Hindlimb muscle (tissue), 1 donor: ENCODE data around the gene CD164. TPM values are rescaled to one million over a fixed set of nuclear protein-coding genes. Genes with fewer than 3 reads are reported as not detected.

Experiments used
- DNase-seq: peaks from one replicate; pipeline ENCODE4 v3.0.0-alpha.2; 2013
- polyA plus RNA-seq: library from polyadenylated mRNA; unstranded; fragments of 120-200 nt; gene quantifications from one replicate; pipeline ENCODE4 v1.2.1, GENCODE V29; 2013; ENCODE audit not compliant: insufficient read length

The CD164 gene
- 220 TPM for polyA plus RNA-seq

DNA sequence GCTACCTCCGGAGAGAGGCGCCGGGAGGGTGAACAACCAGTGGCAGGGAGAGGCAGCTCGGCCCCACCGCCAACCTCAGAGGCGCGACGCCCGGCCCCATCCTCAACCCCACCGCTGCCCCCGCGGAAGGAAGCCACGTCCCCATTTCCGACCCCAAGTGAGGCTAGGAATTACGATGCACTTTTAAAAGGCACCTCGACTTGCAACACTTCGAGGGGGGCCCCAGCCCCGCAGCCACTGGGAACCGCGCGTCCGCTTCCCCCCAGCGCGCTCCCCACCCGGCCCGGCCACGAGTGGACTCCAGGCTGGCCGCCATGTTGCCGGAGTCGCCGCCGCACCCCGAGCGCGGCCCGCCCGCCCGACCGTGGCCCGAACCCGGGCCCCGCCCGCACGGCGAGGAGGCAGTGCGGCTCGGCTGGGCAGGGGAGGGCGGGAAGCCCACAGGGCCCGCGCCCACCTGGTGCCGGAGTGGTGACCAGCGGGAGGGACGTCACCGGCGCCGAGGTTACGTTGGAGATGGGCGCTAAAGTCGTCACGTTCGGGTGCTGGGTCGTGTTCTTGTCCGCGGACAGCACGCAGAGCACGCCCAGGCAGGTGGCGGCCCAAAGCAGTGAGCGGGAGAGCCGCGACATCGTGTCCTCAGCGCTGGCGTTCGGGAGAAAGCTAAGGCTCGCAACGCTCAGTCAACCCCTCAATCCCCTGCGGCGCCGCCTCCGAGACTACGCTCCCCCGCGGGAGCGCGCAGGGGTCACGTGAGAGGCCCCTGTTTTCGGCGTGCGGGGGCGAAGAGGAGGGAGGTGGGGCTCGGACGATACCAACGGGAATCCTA lies at the start of gene CD164:
Gene CD164, minus strand, starts transcription at position 721 of the 829 bp plus-strand sequence. Its CDS starts 89 bp downstream, at position 632.
- DNase-seq = peak; percentile 96

GRCh38 chr6:109429496-109429895 lies 47.2 kb upstream of the CD164 start:
- no peak for DNase-seq

DNA sequence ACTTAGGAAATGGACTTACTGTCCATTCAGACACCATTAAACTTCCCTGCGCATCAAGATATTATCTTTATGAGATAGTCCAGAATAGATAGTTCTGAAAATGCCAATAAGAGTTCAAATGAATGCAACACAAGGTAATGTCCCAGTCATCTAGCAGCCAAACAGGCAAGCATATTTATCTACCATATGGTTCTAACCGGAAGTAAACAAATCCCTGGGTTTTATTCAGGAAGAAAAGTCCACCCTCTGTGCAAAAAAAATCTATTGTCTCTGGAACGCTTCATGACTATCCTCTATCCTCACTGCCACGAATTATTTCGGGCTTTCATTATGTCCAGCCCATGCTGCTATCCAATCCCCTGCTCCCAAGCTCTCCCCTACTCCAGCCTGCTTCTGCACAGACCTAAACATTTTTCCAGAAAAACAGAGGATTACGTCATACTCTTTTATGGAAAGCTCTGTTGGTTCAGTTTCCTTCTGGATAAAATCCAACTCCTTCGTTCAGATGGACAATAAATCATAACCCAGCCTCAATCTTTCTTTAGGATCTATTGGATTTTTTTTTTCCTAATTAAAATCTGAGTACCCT lies 46.7 kb upstream of the CD164 start:
- peak; percentile 80 for DNase-seq

DNA sequence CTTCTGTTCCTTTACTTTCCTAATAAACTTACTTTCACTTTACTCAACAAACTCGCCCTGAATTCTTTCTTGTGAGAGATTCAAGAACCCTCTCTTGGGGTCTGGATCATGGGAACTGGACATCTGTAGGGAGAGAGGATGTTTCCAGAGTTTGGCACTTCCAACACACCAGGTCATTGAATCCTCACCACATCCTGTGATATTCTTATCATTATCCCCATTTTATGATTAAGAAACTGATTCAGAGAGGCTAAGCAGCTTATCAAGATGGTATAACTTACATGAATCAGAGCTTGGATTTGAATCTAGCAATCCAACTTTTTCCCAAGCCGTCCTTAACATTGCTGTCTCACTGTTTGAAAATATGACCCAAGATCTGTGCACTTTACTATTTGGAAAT lies 42.7 kb upstream of the CD164 start:
- DNase-seq = no peak

- no peak for DNase-seq
Measured at GRCh38 chr6:109421184-109421583, 38.9 kb upstream of the CD164 start.

GRCh38 chr6:109420751-109421150 lies 38.5 kb upstream of the CD164 start:
- no peak for DNase-seq

GRCh38 chr6:109417646-109418045 lies 35.4 kb upstream of the CD164 start:
- no peak for DNase-seq

DNA sequence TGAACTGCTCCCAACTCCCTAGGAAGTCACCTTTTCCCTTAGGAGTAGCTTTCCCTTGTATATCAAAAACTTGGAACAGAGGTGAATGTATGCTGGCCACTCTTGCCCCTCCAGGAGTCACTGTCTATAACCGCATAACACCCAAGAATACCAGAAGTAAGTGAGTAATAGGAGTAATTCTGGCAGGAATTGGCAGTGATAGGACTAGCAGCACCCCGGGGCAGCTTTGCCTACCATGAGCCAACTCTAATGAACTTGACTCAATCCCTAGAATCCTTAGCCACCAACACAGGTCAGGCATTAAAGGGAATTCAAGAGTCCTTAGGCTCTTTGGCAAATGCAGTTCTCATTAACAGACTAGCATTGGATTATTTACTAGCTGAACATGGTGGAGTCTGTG lies 28.8 kb upstream of the CD164 start:
- no peak for DNase-seq

DNA sequence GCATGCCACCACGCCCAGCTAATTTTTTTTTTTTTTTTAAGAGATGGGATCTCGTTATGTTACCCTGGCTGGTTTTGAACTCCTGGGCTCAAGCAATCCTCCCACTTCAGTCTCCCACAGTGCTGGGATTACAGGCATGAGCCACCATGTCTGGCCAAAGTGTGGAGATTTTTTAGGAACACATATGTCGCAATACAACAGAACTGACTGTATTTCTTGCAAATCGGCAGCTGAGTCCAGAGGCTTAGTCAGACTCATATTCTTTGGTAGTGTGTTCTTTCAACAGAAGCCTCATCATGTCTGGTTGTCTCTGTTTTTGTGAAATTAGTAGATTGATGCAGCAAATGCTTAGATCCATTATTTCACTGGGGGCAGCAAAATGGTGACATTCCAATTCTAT lies 23.9 kb upstream of the CD164 start:
- no peak for DNase-seq

- DNase-seq = no peak
Measured at GRCh38 chr6:109397020-109397419, 14.8 kb upstream of the CD164 start.

DNA sequence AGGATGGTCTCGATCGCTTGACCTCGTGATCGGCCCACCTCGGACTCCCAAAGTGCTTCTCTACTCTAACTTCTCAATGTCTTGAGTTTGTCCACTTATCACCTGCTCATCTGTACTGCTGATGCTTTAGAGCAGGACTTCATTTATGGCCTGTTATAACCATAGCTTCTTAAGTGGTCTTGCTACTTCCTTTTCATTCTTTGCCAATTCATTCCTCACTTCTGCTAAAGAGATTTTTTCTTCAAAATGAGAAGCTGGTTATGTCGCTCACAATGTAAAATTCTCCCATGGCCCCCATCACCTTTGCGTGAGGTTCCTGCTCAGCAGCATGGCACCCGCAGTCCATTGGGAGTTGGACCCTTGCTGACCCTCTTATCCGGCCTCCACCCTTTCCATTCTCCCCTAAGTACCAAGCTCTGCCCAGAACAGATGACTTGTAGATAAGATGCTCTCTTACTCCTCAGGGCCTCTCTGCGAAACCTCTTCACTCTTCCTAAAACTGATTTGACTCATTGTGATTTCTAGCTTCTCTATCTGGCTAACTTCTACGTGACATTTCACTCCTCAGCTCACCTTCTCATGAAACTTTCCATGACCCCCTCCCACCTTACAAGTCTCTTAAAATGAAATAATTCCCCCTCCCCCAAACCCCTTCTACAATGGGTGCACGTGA lies 13.9 kb upstream of the CD164 start:
- DNase-seq = no peak

DNA sequence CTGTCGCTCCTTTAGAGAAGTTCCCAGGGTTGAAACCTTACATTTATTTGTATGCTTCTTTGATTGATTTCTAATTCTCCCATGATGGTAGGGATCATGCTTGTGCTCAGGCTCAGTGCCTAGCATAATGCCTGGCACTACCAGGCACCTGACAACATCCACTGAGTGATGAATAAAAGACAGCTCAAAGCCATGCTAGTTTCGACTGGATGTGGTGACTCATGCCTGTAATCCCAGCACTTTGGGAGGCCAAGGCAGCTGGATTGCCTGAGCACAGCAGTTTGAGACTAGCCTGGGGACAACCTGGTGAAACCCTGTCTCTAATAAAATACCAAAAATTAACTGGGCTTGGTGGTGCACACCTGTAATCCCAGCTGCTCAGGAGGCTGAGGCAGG lies 11.6 kb upstream of the CD164 start:
- DNase-seq = no peak

DNA sequence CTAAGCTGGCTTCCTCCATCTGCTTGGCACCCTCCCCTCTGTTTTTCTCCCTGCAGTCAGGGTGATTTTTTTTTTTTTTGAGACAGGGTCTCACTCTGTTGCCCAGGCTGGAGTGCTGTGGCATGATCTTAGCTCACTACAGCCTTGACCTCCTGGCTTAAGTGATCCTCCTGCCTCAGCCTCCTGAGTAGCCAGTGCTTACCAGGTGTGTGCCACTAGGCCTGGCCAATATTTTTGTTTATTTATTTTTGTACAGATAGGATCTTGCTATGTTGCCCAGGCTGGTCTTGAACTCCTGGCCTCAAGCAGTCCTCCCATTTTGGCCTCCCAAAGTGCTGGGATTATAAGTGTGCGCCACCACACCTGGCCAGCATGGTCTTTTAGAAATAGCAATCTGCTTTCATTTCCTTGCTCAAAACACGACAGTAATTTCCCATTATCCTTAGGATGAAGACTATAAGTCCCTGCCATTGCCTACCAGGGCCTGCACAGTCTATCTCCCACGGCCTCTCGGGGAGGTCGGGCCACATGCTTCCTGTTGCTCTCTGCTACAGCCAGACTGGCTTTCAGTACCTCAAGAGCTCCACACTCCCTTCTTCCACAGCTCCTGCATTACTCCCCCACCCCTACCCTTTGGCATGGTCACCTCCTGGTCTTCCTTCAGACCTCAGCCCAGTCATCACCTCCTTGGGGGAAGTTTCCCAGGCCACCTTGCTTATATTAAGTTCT lies 11.1 kb upstream of the CD164 start:
- no peak for DNase-seq

GRCh38 chr6:109389650-109390274 lies 7.5 kb upstream of the CD164 start:
- no peak for DNase-seq

- no peak for DNase-seq
Measured at GRCh38 chr6:109388265-109388664, 6.0 kb upstream of the CD164 start.

GRCh38 chr6:109383438-109383940 lies 1.2 kb upstream of the CD164 start:
- no peak for DNase-seq

GRCh38 chr6:109382576-109383437 lies 540 bp upstream of the CD164 start:
- peak; percentile 95 for DNase-seq

DNA sequence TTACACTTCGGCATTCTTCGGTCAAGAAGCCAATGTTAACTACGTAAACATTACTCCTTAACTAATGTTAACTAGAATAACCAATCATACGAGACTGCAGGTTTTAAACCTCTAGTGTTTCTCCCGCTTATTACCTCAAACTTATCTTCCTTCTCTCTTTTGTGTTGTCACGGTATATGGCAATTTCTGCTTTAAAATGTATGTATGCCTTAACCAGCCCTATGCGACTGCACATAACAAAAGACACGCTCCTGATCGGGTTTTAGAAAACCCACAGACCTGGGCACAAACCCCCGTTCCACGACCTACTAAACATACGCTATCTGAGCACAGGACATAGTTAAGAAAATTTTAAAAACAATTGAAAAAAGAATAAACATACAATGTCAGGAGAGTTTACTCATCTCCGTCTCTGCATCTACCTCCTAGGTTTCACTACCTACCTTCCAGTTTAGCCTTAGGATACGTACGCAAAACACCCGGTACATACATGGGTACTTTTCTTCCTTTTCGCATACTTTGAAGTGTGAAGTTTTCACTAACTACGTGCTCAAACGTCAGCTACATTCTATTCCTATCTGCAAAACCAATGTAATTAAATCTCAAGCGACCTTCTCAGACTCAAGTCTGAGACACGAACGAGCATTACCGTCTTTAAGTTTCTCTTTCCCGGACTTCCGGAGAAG lies 1.1 kb downstream of the CD164 start:
- DNase-seq = no peak

DNA sequence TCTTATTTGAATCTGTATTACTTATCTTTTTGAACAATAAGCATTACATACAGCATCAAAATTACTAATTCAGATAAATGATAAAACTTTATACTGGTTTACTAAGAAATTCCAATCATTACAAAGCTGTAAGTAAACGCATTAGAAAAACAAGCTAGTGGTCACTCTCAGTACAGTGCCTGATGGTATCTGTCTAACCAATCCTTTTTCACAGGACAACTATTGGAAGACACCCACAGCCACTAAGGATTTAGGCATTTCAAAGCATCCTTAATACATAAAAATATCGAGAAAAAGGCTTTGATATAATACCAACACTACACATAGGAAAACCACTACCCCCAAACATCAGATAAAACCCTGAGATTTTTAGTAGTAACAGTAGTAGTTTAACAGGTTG lies 2.6 kb downstream of the CD164 start:
- DNase-seq = no peak

DNA sequence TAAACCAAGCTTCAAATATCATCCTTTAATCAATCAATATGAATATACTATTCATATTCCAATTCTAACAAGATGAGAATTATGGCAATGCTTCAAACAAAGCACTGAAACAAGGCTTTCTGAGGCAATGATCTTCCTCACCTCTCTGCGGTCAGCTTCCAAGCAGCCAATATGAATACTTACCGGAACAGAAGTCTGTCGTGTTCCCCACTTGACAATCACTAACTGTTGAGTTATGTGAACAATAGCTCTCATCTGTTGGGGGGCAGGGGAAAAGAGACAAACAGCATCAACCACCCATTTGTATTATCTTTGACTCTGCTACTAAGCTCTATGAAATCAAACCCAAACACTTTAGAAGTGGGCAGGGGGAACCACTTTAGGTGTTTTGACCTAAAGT lies 4.5 kb downstream of the CD164 start:
- DNase-seq = no peak
